HG02885 (cell line): ENCODE measurements around the gene OTUD7B.

Source experiments
- ATAC-seq: cut with Tn5 transposase; IDR thresholded peaks from one replicate; pipeline ENCODE4 v1.9.1; 2021; ENCODE audit warnings: mild to moderate bottlenecking; ENCODE audit not compliant: unreplicated experiment, poor library complexity

Gene OTUD7B

DNA sequence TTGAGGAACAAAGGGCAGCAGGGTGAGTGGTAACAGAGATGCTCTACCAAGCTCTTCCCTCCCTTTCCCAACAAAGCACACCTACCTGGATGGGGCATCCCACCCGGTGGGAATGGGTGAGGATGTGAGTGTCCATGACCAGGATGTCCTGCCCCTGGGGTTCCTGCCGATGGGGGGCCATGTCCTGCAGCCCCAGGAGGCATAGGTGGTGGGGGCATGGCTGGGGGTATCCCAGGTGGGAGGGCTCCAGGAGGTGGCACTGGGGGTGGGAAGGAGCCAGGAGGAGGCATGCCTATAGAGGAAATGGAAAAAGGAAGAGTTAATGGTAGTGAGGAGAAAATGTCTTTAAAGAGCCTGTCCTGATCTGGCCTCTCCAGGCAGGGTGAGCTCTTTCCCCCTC is 84.8 kb downstream of the OTUD7B start:
- ATAC-seq: no peak

GRCh38 chr1:149925345-149925744 is 85.2 kb downstream of the OTUD7B start:
- ATAC-seq: no peak

DNA sequence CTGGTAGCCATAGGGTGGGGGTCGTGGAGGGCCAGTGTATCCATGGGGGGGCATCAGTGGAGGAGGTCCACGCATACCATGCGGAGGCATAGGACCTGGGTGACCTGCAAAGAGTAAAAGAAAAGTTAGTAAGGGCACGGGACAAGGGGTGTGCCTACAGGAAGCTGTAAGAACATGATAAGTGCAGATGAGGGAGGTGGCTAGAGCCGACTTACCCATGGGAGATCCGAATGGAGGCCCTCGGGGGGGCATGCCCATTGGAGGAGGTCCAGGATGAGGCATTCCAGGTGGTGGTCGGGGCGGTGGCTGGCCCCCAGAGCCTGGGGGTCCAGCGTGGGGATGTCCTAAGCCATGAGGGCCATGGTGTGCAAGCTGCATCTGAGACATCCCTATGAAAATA is 86.9 kb downstream of the OTUD7B start:
- ATAC-seq: no peak

DNA sequence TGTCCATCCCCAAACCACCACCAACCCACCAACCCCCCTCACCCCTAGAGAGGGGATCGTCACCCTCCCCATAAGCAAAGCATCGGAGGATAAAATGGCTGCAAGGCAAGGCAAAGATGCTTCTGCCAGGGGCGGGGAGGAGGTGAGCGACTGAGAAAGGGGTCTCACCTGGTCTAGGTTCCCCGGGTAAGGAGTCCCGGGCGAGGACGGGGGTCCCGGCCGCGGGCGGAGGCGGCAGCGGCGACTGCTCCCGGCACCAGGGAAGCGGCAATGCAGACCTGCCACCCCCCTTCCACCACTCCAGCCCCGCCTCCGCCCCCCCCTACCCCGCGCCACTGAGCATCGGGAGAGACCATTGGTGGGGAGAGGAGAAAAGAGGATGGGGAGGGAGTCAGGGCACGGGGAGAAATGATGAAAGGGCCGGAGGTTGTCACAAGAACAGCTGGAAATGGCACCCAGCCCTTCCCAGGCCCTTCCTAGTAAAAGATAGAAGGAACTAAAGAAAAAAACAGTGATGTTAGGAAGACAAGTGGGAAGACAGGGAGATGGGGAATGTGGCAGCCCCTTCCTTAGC is 92.9 kb downstream of the OTUD7B start, which contains the start of gene SV2A:
Gene SV2A (minus strand): TSS at position 274 of the 574 bp plus-strand sequence. CDS start 4,004 bp downstream, outside the sequence.
- no peak for ATAC-seq

- no peak for ATAC-seq
Measured at GRCh38 chr1:149916898-149917252, 93.7 kb downstream of the OTUD7B start.

GRCh38 chr1:149916193-149916897 is 94.2 kb downstream of the OTUD7B start:
- no peak for ATAC-seq

DNA sequence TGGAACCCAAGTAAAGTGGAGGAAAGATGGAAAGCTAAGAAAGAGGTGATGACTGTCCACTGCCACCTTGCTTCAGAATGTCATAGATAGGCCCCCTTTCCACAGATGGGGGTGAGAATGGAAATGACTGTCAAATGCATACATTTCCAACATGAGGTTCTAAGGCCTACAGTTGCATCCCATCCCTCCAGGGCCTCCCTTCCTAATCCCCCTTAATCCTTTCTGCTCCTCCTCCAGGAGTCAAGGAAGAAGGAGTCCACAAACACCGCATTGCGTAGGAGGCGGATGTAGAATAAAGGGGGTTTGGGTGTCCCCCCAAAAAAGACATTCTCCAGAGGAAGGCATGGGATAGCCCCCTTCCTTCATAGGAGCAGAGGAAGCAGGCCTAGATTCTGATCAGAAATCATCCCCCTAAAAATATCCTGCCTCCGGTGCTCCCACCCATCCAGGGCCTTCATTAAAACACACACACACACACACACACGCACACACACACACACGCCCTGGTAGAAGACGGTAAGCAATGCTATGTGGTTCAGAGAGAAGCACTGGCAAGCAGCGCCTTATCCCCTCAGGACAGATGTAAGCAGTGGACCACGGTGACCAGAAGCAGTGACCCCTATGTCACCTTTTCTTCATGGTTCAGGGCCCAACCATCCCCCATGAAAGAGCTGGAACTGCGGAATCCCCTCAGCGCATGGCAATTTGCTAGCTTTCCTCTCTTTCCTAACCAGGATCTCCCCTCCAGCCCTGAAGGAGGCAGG is 94.9 kb downstream of the OTUD7B start:
- no peak for ATAC-seq

GRCh38 chr1:149914545-149914944 is 96.0 kb downstream of the OTUD7B start:
- no peak for ATAC-seq

- no peak for ATAC-seq
Measured at GRCh38 chr1:149906570-149907075, 103.9 kb downstream of the OTUD7B start.

GRCh38 chr1:149903836-149904491 is 106.6 kb downstream of the OTUD7B start:
- ATAC-seq: no peak

DNA sequence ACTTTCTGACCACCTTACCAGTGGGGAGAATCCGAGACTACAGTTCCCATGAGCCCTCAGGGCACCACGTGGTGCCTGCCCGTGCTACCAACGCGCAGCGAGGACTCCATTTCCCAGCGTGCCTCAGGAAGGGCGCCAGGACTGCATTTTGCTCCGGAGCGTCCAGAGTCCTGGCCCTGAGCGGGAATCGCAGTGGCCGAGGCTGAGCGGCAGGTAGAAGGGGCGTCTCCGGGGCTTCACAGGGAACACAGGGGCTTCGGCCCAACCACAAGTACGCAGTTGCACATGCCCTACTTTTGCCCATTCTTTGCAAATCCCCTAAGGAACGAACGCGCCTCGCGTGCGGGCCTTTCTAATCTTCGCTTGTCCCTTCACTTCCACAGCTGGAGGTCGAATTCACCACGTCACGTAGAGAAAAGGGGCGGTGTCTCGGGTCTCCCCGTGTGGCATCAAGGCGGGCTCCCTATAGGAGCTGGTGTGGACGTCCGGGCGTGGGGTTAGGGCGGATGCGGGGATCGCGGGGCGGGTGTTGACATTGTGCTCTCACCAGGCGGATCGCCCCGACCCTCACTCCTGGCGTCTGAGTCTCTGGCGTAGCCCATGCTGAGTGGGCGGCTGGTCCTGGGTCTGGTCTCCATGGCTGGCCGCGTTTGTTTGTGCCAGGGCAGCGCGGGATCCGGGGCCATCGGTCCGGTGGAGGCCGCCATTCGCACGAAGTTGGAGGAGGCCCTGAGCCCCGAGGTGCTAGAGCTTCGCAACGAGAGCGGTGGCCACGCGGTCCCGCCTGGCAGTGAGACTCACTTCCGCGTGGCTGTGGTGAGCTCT is 110.9 kb downstream of the OTUD7B start, which contains the start of gene BOLA1:
Gene BOLA1 (plus strand): TSS at position 109 of the 825 bp plus-strand sequence. CDS start 492 bp downstream, at position 601.
- peak; percentile 99 for ATAC-seq

DNA sequence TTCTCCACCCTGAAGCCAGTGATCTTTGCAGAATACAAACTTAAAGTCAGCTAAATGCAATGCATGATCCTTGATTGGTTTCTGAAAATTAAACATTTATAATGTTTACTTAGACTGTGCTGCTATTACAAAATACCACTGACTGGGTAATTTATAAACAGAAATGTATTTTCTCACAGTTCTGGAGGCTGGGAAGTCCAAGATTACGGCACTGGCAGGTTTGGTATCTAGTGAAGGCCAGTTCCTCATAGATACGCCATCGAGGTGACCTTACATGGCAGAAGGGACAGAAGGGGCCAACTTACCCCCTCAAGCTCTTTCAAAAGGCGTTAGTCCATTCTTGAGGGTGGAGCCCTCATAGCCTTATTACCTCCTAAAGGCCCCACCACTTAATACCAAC is 114.0 kb downstream of the OTUD7B start:
- no peak for ATAC-seq

DNA sequence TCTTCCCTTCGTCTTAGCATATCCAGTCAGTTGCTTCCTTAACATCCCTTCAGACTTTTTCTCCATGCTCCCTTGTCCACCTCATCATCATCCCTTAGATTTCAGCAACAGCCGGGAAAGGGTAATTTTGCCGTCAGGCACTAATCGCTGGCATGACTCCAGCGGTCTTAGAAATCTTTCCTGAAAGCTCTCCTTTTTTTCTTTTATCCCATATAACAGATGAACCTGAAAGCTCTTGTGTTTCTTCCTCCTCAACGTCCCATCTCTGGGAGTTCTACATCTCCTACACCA is 121.6 kb downstream of the OTUD7B start:
- ATAC-seq: no peak

GRCh38 chr1:149888247-149888998 is 122.1 kb downstream of the OTUD7B start:
- peak; percentile 26 for ATAC-seq
